ENCODE results near the gene CDKAL1. TPM values are rescaled to one million over a fixed set of nuclear protein-coding genes. Genes with fewer than 3 reads are reported as not detected.

Gene CDKAL1
- total RNA-seq, 1 donor from 2014 or later = 11.3 TPM

GRCh38 chr6:20791944-20792343 lies 257.7 kb downstream of the CDKAL1 start:
- intact Hi-C loops (cut with DNase I) = no loop called here
- Histone ChIP-seq H3K27ac (no peak overlapping the region), H3K9me3 (no peaks in the 10 kb centered on the region), H3K27me3 (no peaks in the 10 kb centered on the region), H3K36me3 (no peaks in the 10 kb centered on the region), H3K4me3 (no peak overlapping the region), H3K4me1 (no peaks in the 10 kb centered on the region)
- TF ChIP-seq CTCF (IDR thresholded peaks at IDR 0.05) (no peak), POLR2A (IDR thresholded peaks at IDR 0.05) (no peak), POLR2AphosphoS5 (IDR thresholded peaks at IDR 0.05; ENCODE audit: insufficient read depth in 1 of 2, low read depth in 1 of 2) (no peak)
- DNase-seq (ENCODE audit: extremely low spot score in 2 of 2) = no peak

- Histone ChIP-seq H3K9me3 (no peaks in the 10 kb centered on the region), H3K36me3 (no peaks in the 10 kb centered on the region), H3K4me3 (no peak overlapping the region), H3K27ac (no peak overlapping the region), H3K4me1 (no peaks in the 10 kb centered on the region), H3K27me3 (no peaks in the 10 kb centered on the region)
- DNase-seq (ENCODE audit: extremely low spot score in 2 of 2) = no peak
- intact Hi-C loops (cut with DNase I) = no loop called here
- TF ChIP-seq POLR2A (IDR thresholded peaks at IDR 0.05) (no peak), CTCF (IDR thresholded peaks at IDR 0.05) (no peak), POLR2AphosphoS5 (IDR thresholded peaks at IDR 0.05; ENCODE audit: insufficient read depth in 1 of 2, low read depth in 1 of 2) (no peak)
Observed at GRCh38 chr6:20793174-20793573, 258.9 kb downstream of the CDKAL1 start.

- no peaks in the 10 kb centered on the region for H3K36me3 ChIP-seq
- TF ChIP-seq POLR2A (IDR thresholded peaks at IDR 0.05) = no peak
- TF ChIP-seq CTCF (IDR thresholded peaks at IDR 0.05) = no peak
- TF ChIP-seq POLR2AphosphoS5 (IDR thresholded peaks at IDR 0.05; ENCODE audit: insufficient read depth in 1 of 2, low read depth in 1 of 2) = no peak
- no peaks in the 10 kb centered on the region for H3K9me3 ChIP-seq
- no peaks in the 10 kb centered on the region for H3K4me1 ChIP-seq
- no peak overlapping the region for H3K4me3 ChIP-seq
- intact Hi-C loops (cut with DNase I) = no loop called here
- no peak overlapping the region for H3K27ac ChIP-seq
- H3K27me3 ChIP-seq = no peaks in the 10 kb centered on the region
- DNase-seq (ENCODE audit: extremely low spot score in 2 of 2) = no peak
Observed at GRCh38 chr6:20797597-20797996, 263.3 kb downstream of the CDKAL1 start.

GRCh38 chr6:20800229-20800628 lies 266.0 kb downstream of the CDKAL1 start:
- Histone ChIP-seq H3K9me3 (no peaks in the 10 kb centered on the region), H3K4me1 (no peaks in the 10 kb centered on the region), H3K27ac (no peak overlapping the region), H3K27me3 (no peaks in the 10 kb centered on the region), H3K36me3 (no peaks in the 10 kb centered on the region), H3K4me3 (no peak overlapping the region)
- intact Hi-C loops (cut with DNase I) = no loop called here
- TF ChIP-seq CTCF (IDR thresholded peaks at IDR 0.05) (no peak), POLR2A (IDR thresholded peaks at IDR 0.05) (no peak), POLR2AphosphoS5 (IDR thresholded peaks at IDR 0.05; ENCODE audit: insufficient read depth in 1 of 2, low read depth in 1 of 2) (no peak)
- DNase-seq (ENCODE audit: extremely low spot score in 2 of 2) = no peak

- Histone ChIP-seq H3K9me3 (no peaks in the 10 kb centered on the region), H3K27me3 (no peaks in the 10 kb centered on the region), H3K27ac (no peak overlapping the region), H3K4me3 (no peak overlapping the region), H3K4me1 (no peaks in the 10 kb centered on the region), H3K36me3 (no peaks in the 10 kb centered on the region)
- intact Hi-C loops (cut with DNase I) = no loop called here
- TF ChIP-seq POLR2AphosphoS5 (IDR thresholded peaks at IDR 0.05; ENCODE audit: insufficient read depth in 1 of 2, low read depth in 1 of 2) (no peak), POLR2A (IDR thresholded peaks at IDR 0.05) (no peak), CTCF (IDR thresholded peaks at IDR 0.05) (no peak)
- DNase-seq (ENCODE audit: extremely low spot score in 2 of 2) = no peak
Observed at GRCh38 chr6:20800653-20801052, 266.4 kb downstream of the CDKAL1 start.

Data from vagina (tissue), 2 donors.